NOMO-1 (cell line): ENCODE data around the gene TTC24.

Source experiments
- DNase-seq, 2 experiments: peaks; one replicate each; lab custom pipeline; 2025; ENCODE audit not compliant: unreplicated experiment in 2 of 2; lab: John Stamatoyannopoulos, UW

TTC24 gene

DNA sequence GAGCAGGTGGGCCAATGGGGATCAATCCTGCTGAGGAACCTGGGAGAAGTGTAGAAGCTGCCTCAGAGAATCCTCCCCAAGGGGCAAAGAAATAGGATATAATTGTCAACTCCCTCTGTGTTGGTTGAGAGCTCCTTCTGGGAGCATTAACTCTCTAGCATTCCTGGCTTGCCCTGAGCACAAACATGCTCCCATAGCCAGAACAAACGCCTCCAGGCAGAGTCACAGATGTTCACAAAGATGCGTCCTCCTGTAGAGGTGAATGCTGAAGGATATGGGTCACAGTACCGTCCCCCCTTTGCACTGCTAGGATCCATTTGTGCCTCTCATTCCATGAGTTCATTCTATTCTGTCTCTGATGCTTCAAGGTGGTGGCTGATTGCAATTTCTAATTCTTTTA lies 52.8 kb downstream of the TTC24 start:
- no peak for DNase-seq
